ENCODE measurements around the gene ZFP3.
"Not testable (repeated sequence)": the region's sequence is repeated elsewhere in the genome, so short reads cannot be mapped to it uniquely, and the experiment has no call there.

ZFP3 gene

GRCh38 chr17:5078106-5079028, at the start of gene ZFP3:
ZFP3 (plus strand) TSS chr17:5078467; CDS start chr17:5091505, 13,038 bp downstream.
- DNase-seq = peak; percentile 79

DNA sequence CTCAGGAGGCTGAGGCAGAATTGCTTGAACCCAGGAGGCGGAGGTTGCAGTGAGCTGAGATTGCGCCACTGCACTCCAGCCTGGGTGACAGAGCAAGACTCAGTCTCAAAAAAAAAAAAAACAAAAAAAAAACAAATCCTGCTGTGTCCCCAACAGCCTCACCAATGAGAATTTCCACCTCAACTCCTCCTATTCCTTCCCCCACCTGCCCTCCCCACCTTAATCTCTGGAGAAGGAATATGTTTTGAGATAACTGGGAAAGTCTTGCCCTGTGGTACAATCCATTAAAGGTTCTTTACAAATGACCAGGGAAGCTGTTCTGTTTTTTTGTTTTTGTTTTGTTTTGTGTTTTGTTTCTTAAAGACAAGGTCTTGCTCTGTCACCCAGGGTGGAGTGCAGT, 48.1 kb upstream of the ZFP3 start:
- not testable (repeated sequence) for DNase-seq

- peak; percentile 84 for DNase-seq
Observed at GRCh38 chr17:5031365-5032082, 46.7 kb upstream of the ZFP3 start.

- no peak for DNase-seq
Observed at GRCh38 chr17:5032865-5033264, 45.4 kb upstream of the ZFP3 start.

GRCh38 chr17:5033352-5034015, 44.8 kb upstream of the ZFP3 start:
- no peak for DNase-seq

DNA sequence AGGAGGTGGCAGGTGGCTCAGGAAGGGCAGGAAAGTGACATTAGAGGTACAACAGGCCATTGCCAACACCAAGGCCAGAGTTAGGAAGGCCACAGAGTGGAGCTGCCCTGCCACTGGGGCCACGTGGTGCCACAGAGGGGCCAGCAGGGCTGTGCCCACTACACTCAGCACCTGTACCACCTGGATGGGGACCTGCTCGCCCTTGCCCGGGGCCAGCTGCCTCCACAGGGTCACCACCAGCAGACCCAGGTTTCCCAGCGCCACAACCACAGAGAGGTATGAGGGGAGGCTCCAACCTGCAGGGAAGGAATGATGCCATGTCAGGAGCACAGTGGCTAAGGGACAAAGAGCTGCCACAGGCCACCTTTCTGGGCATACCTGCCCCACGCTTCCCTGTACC, 44.2 kb upstream of the ZFP3 start:
- no peak for DNase-seq

- no peak for DNase-seq
Observed at GRCh38 chr17:5034651-5035050, 43.6 kb upstream of the ZFP3 start.

DNA sequence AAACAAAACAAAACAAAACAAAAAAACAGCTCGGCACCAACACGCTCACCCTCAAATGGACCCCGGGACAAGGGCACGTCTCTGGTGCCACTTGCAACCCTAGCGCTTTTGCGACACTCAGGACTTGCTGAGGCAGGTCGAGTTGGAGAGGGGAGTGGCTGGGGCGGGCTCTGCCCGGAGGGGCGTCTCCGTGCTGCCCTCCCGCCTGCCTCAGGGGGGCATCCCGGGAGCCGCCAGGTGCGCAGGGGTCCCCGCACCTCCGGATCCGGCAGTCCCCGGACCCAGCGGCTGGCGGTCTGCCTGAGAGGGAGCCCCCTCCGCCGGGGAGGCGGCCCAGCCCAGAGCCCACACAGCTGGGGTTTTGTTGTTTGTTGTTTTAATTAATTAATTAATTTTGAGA, 43.0 kb upstream of the ZFP3 start, which contains the start of gene SLC52A1:
Gene SLC52A1, minus strand, starts transcription at position 112 of the 400 bp plus-strand sequence. CDS start 820 bp downstream, outside the sequence.
- no peak for DNase-seq

DNA sequence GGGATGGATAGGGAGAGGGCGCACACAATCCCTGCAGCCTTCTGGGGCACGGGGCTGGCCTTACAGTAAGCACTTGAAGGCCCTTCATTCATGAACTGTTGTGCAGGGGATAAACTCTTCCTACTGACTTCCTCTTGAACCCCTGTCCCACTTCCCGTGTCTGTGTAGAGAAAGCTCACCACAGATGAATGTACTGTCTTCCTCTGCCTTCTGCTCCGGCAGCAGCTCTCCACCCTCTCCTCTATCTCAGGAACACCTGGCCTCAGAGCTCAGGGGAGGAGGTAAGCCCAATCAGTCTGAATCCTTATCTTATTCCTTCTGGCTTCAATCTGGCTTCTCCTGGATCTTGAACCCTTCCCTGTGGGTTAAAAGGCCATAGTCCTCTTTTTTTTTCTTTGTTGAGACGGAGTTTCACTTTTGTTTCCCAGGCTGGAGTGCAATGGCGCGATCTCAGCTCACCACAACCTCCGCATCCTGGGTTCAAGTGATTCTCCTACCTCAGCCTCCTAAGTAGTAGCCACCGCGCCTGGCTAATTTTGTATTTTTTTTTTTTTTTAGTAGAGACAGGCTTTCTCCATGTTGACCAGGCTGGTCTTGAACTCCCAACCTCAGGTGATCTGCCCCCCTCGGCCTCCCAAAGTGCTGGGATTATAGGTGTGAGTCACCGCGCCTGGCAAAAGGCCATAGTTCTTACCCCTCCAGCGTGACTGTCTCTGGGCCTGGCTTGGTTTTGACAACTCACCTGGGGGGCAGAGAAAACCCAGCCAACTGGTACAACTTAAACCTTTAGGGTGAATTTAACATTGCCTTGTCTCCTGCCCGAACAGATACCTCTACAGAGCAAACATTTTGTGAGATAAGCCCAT, 35.9 kb upstream of the ZFP3 start:
- peak; percentile 59 for DNase-seq

DNA sequence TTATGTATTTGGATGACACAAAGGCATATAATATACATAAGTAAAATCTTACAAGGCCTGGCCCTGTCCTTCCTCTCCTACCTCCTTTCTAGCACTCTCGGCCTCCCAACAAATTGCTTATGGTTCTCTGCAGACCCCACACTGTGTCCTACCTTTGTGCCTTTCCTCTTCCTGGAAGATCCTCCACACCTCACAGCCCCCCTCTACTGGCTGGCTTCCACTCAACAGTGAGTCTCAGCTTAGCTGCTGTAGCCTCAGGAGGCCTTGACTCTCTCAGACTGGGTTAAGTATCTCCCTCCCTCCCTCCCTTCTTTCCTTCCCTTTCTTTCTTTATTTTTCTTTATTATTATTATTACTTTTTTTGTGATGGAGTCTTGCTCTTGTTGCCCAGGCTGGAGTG, 34.7 kb upstream of the ZFP3 start:
- no peak for DNase-seq

DNA sequence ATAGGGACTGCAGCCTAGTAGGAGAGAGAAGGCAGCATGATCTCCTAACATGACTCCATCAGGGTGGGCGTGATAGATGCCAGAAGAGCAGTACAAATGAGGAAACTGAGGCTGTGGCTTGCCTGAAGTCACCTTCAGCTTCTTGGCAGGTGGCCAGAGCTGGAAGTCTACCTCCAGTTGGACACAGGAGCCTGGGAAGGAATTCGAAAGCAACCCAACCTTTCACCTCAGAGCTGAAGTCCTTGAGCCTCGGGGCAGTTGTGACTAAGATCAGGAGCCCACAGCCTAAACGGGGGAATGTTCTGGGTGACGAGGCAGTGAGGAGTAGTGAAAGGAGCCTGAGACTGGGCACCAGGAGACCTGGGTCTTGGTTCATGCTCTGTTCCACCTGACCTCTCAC, 33.6 kb upstream of the ZFP3 start:
- no peak for DNase-seq

GRCh38 chr17:5045496-5045895, 32.8 kb upstream of the ZFP3 start:
- no peak for DNase-seq

GRCh38 chr17:5047446-5047845, 30.8 kb upstream of the ZFP3 start:
- DNase-seq = no peak

DNA sequence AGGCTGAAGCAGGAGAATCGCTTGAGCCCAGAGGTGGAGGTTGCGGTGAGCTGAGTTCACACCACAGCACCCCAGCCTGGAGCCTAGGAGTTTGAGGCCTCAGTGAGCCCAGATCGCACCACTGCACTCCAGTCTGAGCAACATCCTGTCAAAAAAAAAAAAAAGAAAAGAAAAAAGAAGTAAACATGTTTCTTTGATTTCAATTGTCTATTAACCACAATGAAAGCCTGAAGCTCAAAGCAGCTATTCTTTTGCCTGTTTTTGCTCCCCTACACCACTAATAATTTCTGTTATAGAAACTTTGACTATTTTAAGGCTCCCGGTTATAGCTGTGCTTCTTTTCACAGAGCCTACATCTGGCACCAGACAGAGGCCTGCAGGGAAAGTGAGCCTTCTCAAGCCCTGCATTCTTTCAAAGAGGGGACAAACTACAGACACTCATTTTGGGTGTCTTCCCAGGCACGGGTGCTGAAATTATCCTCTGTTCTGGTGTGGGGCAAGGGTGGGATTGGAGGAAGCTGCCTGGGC, 28.9 kb upstream of the ZFP3 start:
- DNase-seq = peak; percentile 89

DNA sequence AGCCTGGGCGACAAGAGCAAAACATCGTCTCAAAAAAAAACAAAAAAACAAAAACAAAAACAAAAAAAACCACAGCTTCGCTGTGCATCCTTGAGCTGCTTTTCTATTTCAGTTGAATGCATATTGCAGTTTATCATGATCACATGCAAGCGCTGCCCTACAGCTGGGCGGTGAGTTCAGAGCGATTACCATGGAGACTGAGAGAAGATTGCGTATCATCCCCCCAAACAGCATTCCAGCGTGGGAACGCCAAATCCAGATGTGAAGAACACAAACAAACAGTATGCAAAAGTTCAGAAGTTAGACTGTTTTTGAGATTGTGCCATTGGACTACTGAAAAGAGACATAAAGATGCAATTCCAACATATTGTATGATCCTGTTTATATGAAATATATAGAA, 28.0 kb upstream of the ZFP3 start:
- DNase-seq = no peak

GRCh38 chr17:5055543-5055942, 22.7 kb upstream of the ZFP3 start:
- no peak for DNase-seq

DNA sequence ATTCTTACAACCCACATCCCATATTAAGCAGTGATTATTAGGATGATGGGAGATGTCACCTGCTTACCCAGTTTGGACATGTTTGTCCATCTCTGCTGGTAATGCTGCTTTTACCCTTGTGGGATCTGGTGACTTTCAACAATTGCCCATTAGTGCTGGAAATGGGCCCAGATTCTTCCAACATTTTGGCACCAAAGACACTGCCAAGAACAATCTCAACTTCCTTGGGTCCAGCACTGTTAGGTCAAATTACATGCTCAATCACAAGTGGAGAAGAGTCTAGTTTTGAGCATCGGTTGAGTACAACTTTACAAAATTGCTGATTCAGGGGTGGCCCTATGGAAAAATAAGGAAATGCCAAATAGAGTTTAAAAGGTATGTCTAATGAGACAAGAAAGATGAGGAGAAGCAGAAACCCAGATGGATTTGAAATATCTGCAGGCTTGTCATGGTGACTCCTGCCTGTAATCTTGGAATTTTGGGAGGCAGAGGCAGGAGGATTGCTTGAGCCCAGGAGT, 13.0 kb upstream of the ZFP3 start:
- DNase-seq = no peak

DNA sequence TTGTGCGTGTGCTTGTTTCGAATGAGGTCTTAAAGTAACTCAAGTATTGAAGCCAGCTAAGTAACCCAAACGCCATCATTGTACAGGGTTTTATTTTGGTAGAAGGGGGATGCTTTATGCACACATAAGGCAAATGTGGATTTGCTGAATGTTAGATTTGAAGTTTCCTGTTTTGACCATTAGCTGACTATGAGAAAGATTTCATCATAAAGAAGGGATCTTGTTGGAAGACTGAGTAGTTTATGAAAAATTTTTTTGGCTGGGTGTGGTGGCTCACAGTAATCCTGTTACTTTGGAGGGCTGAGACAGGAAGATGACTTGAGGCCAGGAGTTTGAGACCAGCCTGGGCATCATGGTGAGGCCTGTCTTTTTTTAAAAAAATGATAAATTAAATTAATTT, 10.0 kb upstream of the ZFP3 start:
- no peak for DNase-seq

- DNase-seq = no peak
Observed at GRCh38 chr17:5069724-5070123, 8.5 kb upstream of the ZFP3 start.

DNA sequence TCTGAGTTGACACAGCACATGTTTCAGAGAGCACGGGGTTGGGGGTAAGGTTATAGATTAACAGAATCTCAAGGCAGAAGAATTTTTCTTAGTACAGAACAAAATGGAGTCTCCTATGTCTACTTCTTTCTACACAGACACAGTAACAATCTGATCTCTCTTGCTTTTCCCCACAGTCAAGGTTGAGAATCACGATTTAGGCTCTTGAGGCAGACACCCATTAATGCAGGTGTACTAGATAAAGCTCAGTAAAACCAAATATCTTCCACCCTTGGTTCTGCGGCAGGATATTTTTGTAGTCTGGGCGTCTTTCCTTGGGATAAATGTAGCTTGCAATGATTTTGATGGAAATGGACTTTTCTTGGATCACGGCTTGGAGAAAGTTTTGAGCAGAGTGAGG, 2.8 kb upstream of the ZFP3 start:
- DNase-seq = not testable (repeated sequence)

- not testable (repeated sequence) for DNase-seq
Observed at GRCh38 chr17:5077275-5077674, 992 bp upstream of the ZFP3 start.

- DNase-seq = no peak
Observed at GRCh38 chr17:5077781-5078105, 524 bp upstream of the ZFP3 start.
